ENCODE results near the gene GFPT1.

Gene GFPT1

GRCh38 chr2:69296421-69296820 is 90.6 kb downstream of the GFPT1 start:
- no peak for TF ChIP-seq CTCF (IDR thresholded peaks at IDR 0.05; ENCODE audit: borderline replicate concordance, insufficient read depth, low read depth, low read length)

GRCh38 chr2:69292256-69292655 is 94.8 kb downstream of the GFPT1 start:
- no peak for TF ChIP-seq CTCF (IDR thresholded peaks at IDR 0.05; ENCODE audit: borderline replicate concordance, insufficient read depth, low read depth, low read length)
- no peak overlapping the region for H3K4me3 ChIP-seq (ENCODE audit: low read depth, low read length)

More at GRCh38 chr2:69296421-69296820, 90.6 kb downstream of the GFPT1 start:
- H3K4me3 ChIP-seq (ENCODE audit: low read depth, low read length), result no peak overlapping the region

GRCh38 chr2:69291721-69292120 is 95.3 kb downstream of the GFPT1 start:
- H3K4me3 ChIP-seq (ENCODE audit: low read depth, low read length), result no peak overlapping the region
- TF ChIP-seq CTCF (IDR thresholded peaks at IDR 0.05; ENCODE audit: borderline replicate concordance, insufficient read depth, low read depth, low read length), result no peak

- H3K4me3 ChIP-seq (ENCODE audit: low read depth, low read length), result no peak overlapping the region
- no peak for TF ChIP-seq CTCF (IDR thresholded peaks at IDR 0.05; ENCODE audit: borderline replicate concordance, insufficient read depth, low read depth, low read length)
These were observed 95.9 kb downstream of the GFPT1 start for GRCh38 chr2:69291004-69291650.

GRCh38 chr2:69288429-69288828 is 98.6 kb downstream of the GFPT1 start:
- TF ChIP-seq CTCF (IDR thresholded peaks at IDR 0.05; ENCODE audit: borderline replicate concordance, insufficient read depth, low read depth, low read length), result no peak
- no peak overlapping the region for H3K4me3 ChIP-seq (ENCODE audit: low read depth, low read length)

- no peak for TF ChIP-seq CTCF (IDR thresholded peaks at IDR 0.05; ENCODE audit: borderline replicate concordance, insufficient read depth, low read depth, low read length)
- no peak overlapping the region for H3K4me3 ChIP-seq (ENCODE audit: low read depth, low read length)
These were observed 99.5 kb downstream of the GFPT1 start for GRCh38 chr2:69287544-69287943.

GRCh38 chr2:69285379-69285894 is 101.6 kb downstream of the GFPT1 start:
- no peak for TF ChIP-seq CTCF (IDR thresholded peaks at IDR 0.05; ENCODE audit: borderline replicate concordance, insufficient read depth, low read depth, low read length)
- H3K4me3 ChIP-seq (ENCODE audit: low read depth, low read length), result no peak overlapping the region

Measured in GM12875 (cell line).